SIG-M5 (cell line): Measurements from ENCODE around the gene MED26.
"Not testable (repeated sequence)": the region's sequence is repeated elsewhere in the genome, so short reads cannot be mapped to it uniquely, and the experiment has no call there.

Experiments
- DNase-seq: peaks from one replicate; lab custom pipeline; 2025; lab: John Stamatoyannopoulos, UW

The MED26 gene

GRCh38 chr19:16573296-16573695 is 54.7 kb downstream of the MED26 start:
- DNase-seq = no peak

DNA sequence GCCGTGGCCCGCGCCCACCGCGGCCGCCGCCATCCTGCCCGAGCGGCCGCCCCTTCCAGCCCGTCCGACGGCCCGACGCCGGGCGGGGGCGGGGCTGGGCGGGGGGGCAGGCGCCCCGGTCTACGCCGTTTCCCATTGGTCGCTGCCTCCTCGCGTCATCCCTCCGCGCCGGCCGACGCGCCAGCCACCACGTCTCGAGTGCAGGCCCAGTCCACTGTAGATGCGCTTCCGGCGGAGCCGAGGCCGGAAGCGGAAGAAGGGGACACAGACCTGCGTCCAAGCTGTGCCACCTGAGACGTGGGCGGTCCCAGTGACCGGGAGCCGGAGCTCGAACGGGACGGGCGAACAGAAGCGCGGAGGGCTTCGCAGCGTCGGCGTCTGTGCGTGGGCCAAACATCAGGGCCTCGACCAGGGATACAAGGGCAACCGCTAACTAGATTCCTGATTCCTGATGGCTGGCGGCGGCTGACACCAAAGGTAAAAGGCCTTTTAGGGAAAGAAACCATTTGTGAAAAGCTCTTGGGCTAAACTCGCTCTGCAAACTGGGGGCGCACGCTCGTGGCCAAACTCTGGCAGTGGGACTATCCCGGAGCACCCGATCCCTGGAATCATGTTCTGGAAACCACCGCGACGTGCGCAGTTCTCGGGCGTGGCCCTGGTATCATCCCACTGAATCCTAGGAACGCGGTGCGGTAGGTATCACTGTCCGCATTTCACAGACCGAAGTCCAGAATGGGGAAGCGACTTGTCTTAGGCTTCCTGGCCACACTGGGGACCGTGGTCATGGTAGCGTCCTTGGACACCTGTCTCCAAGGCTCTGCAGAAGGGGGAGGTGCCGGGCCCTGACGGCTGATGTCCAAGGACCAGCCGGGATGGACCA is 55.4 kb downstream of the MED26 start, which contains the start of gene SLC35E1:
SLC35E1 (minus strand) TSS at position 84 of the 880 bp plus-strand sequence; CDS start at position 33, 51 bp downstream.
- DNase-seq = peak; percentile 47

DNA sequence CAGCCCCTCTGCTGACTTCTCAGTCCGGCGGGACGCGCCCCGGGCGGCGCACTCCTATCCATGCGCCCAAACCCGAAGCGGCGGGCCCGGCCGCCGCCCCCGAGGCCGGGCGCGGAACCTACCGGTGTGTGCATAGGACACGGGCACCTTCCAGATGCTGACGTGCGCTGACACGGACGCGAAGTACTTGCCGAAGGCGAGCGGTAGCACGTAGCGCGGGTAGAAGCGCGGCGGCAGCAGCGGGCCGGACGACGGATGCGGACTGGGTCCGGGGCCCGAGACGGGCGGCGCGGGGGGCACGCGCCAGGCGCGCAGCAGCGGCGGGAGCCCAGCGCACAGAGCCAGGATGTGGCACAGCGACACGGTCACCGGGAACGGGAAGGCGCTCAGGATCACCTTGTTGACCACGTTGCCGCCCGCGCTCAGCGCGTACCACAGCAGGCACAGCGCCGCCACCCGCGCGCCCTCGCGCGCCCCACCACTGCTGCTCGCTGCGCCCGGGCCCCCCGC is 56.1 kb downstream of the MED26 start:
- DNase-seq = no peak

GRCh38 chr19:16571283-16571682 is 56.7 kb downstream of the MED26 start:
- DNase-seq = no peak

- DNase-seq = no peak
Measured at GRCh38 chr19:16569609-16570320, 58.2 kb downstream of the MED26 start.

GRCh38 chr19:16566702-16567101 is 61.3 kb downstream of the MED26 start:
- DNase-seq = no peak

DNA sequence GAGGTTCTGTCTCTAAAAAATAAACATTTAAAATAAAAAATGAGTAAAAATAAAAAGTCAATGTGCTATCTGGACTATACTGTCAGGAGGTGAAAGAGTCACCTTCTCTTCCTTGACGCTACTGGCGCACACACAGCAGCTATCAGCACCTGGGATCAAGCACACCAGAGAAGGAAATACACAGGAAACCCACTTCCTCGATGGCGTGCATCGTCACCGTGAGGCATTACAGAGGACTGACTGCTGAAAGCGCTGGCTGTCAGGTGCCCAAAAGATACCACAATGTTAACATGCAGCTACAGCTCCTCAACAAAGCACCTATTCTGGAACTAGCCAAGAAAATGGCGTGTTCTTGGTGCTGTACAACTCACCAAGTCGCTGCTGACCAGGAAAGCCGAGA is 61.8 kb downstream of the MED26 start:
- no peak for DNase-seq

GRCh38 chr19:16564842-16565241 is 63.2 kb downstream of the MED26 start:
- DNase-seq = no peak

GRCh38 chr19:16562608-16563025 is 65.4 kb downstream of the MED26 start:
- no peak for DNase-seq

- DNase-seq = no peak
Measured at GRCh38 chr19:16561382-16561781, 66.6 kb downstream of the MED26 start.

GRCh38 chr19:16559780-16560276 is 68.2 kb downstream of the MED26 start:
- DNase-seq = no peak

DNA sequence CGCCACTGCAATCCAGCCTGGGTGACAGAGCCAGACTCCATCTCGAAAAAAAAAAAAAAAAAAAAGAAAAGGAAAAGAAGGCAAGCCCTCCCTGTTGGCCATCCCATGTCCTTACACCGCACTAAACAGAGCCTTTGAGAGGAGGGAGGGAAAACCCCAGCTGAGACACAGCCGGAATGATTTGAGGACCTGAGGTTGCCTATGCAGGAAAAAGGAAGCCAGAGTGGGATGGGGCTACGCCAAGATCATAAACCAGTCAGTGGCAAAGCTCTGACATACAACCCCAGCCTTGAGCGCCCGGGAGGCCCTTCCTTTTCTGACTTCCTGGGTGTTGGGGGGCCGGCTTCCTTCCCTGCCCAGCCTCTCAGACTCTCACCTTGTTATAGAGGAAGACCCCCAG is 73.2 kb downstream of the MED26 start:
- DNase-seq = no peak

DNA sequence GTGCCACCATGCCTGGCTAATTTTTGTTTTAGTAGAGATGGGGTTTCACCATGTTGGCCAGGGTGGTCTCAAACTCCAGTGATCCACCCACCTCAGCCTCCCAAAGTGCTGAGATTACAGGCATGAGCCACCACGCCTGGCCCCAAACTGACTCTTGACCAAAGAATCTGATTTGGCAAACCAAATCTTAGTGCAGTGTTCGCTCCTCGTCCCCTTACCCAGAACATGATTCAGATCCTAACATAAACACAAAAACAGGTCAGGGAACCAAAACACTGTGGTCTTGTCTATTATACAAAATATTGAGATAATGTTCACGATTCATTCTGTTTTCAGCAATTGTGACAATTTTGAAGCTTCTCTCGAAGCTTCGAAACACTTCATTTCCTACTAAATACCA is 76.1 kb downstream of the MED26 start:
- DNase-seq = not testable (repeated sequence)

DNA sequence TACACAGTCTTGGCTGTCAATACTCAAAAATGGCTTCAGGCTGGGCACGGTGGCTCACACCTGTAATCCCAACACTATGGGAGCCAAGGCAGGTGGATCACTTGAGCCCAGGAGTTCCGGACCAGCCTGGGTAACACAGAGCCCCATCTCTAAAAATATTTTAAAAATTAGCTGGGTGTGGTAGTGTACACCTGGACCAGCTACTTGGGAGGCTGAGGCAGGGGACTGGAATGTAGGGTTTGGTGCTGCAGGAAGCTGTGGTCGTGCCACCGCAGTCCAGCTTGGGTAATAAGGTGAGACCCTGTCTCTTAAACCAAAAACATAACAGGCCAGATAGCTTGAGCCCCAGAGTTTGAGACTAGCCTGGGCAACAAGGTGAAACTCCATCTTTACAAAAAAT is 79.0 kb downstream of the MED26 start:
- no peak for DNase-seq

- DNase-seq = no peak
Measured at GRCh38 chr19:16544473-16545231, 83.4 kb downstream of the MED26 start.

GRCh38 chr19:16543734-16544133 is 84.3 kb downstream of the MED26 start:
- DNase-seq = not testable (repeated sequence)

DNA sequence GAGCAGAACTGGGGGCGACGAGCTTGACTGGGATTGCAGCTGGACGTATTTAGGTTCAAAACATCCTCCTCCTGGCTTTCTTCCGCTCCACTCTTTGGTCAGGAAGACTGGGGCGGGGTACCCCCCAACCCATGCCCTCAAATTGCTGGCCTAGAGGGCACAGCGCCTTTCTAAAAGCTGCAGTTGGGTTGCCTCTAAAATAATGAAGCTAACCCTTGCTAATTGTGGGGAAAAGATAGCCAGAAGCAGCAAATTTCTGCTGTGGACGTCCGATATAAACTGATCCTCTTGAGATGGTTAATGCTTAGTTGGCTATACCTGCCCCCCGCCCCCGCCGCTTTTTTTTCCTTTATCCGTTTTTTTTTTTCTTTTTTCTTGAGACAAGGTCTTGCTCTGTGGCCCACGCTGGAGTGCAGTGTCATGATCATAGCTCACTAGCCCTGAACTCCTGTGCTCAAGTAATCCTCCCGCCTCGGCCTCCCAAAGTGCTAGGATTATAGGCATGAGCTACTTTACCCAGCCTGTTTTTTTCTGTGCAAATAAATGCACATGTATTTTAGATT is 85.0 kb downstream of the MED26 start:
- DNase-seq = no peak

DNA sequence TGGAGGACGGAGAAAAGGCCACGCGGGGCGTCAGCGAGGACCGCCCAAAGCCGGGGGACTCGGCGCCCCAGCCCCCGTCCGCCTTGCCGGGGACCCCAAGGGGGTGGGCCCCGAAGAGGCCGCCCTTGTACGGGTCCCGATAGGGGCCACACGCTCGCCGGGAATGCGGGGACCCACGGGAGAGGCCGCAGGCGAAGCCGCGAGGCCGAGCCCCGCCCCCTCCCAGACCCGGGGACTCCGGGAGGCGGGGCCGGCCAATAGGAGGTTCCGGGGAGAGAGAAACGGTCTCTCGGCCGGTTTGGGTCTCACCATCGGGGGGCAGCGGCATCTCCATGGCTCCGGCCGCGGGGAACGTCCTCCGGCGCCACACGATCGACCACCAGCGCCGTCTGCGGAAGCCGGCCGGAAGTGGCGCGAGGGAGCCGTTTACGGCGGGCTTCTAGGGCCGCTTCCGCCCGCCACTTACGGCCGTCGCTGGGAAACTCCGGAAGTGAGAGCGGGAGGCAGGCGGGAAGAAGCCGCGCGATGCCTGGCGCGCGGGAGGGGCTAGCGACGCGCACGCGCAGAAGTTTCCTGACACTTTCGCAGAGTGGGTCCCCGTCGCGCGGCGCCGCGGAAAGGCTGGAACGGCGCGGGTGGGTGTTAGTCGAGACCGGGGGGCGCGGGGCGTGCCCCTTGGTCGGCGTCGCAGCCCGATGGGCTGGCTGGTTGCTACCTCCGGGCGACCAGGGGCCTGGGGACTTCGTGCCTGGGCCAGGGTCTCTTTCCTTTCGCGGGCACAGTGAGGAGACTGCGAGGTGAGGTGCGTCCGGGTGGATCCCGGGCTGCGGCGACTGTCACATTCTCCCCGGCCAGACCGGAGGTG is 85.7 kb downstream of the MED26 start, which contains the start of gene CHERP:
CHERP (minus strand) TSS at position 393 of the 865 bp plus-strand sequence; CDS start at position 334, 59 bp downstream.
- DNase-seq = peak; percentile 44

DNA sequence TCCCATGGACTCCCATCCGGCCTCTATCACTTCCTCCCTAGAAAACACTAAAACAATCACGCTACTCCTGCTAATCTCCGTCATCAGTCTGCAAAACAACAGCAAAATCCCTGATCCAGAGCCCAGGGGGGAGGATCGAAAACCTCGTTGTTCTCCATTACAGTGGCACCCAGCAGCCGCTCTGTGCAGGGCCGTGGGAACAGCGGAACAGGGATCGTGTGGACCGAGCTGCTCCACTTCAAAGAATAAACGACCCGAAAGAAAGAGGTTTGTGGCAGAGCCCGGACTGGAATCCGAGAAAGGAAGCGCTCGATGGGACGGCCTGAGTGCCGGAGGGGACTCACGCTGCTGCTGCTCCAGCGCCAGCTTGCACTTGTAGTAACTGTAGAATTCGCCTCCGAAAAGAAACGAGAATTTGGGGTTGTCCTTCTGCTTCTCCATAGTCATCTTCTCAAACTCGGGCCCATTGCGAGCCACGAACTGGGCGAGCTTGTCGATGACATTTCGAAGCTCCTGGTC is 86.4 kb downstream of the MED26 start:
- DNase-seq = no peak

GRCh38 chr19:16540948-16541347 is 87.1 kb downstream of the MED26 start:
- DNase-seq = no peak
